NT2/D1 (cell line): ENCODE measurements around the gene SLC16A12.

Source experiments
- DNase-seq: peaks from one replicate; pipeline ENCODE4 v3.0.0-alpha.2; 2011; ENCODE audit warnings: low read depth, low spot score
- H3K27me3 ChIP-seq: 2 replicates; pipeline ENCODE4 v1.6.0; 2011; ENCODE audit warnings: mild to moderate bottlenecking; ENCODE audit not compliant: insufficient read length, insufficient read depth
- H3K36me3 ChIP-seq: 2 replicates; pipeline ENCODE4 v1.6.1; 2011; ENCODE audit warnings: mild to moderate bottlenecking, low read length, mixed read lengths; ENCODE audit not compliant: insufficient read depth, insufficient read length
- H3K4me1 ChIP-seq: 2 replicates; pipeline ENCODE4 v1.5.1; 2011; ENCODE audit not compliant: insufficient read depth, insufficient read length
- H3K4me3 ChIP-seq: 2 replicates; pipeline ENCODE4 v1.5.1; 2011; ENCODE audit warnings: low read depth; ENCODE audit not compliant: insufficient read length
- H3K9ac ChIP-seq: 2 replicates; pipeline ENCODE4 v1.6.0; 2011; ENCODE audit warnings: low read depth; ENCODE audit not compliant: insufficient read length
- H3K9me3 ChIP-seq: 2 replicates; pipeline ENCODE4 v1.5.1; 2011; ENCODE audit warnings: mild to moderate bottlenecking, low read length; ENCODE audit not compliant: insufficient read depth
- SUZ12 ChIP-seq: IDR thresholded peaks from 2 replicates; pipeline ENCODE4 v1.6.1; 2011; ENCODE audit not compliant: insufficient read length, insufficient read depth; ENCODE audit errors: extremely low read depth
- ZNF274 ChIP-seq: IDR thresholded peaks from 2 replicates; pipeline ENCODE4 v1.6.1; 2011; ENCODE audit warnings: mild to moderate bottlenecking, low read depth, low read length

SLC16A12 gene

GRCh38 chr10:89382757-89383156, 152.6 kb downstream of the SLC16A12 start:
- no peak overlapping the region for H3K9ac ChIP-seq
- H3K9me3 ChIP-seq = no peaks in the 10 kb centered on the region
- no peak for TF ChIP-seq ZNF274
- TF ChIP-seq SUZ12 = no peak
- DNase-seq = no peak
- H3K4me3 ChIP-seq = no peak overlapping the region
- H3K27me3 ChIP-seq = no peaks in the 10 kb centered on the region
- no peaks in the 10 kb centered on the region for H3K36me3 ChIP-seq
- H3K4me1 ChIP-seq = no peaks in the 10 kb centered on the region
